Measurements from ENCODE around the gene HAVCR1.

The HAVCR1 gene

GRCh38 chr5:157086751-157087359, 27.9 kb upstream of the HAVCR1 start:
- ATAC-seq = no peak
- TF ChIP-seq BACH2 (CRISPR knock-in tag; IDR thresholded peaks at IDR 0.05; ENCODE audit: borderline replicate concordance) (no peak), CREB5 (CRISPR knock-in tag; IDR thresholded peaks at IDR 0.05; ENCODE audit: low read depth) (no peak), CSDC2 (CRISPR knock-in tag; IDR thresholded peaks at IDR 0.05) (no peak), ZNF70 (CRISPR knock-in tag; IDR thresholded peaks at IDR 0.05) (no peak), ZNF565 (CRISPR knock-in tag; conservative IDR thresholded peaks at IDR 0.05; ENCODE audit: low read depth) (no peak), RARB (CRISPR knock-in tag; IDR thresholded peaks at IDR 0.05) (no peak), ZNF8 (CRISPR knock-in tag; IDR thresholded peaks at IDR 0.05) (no peak), PATZ1 (CRISPR knock-in tag; IDR thresholded peaks at IDR 0.05; ENCODE audit: borderline replicate concordance) (no peak), ISL1 (CRISPR knock-in tag; IDR thresholded peaks at IDR 0.05) (no peak), POU6F1 (CRISPR knock-in tag; IDR thresholded peaks at IDR 0.05; ENCODE audit: borderline replicate concordance, low read depth) (no peak), ESRRG (CRISPR knock-in tag; IDR thresholded peaks at IDR 0.05) (no peak), CSRNP3 (CRISPR knock-in tag; IDR thresholded peaks at IDR 0.05) (no peak), ZFP30 (CRISPR knock-in tag; IDR thresholded peaks at IDR 0.05) (no peak), ARNTL (CRISPR knock-in tag; IDR thresholded peaks at IDR 0.05; ENCODE audit: borderline replicate concordance, low read depth) (no peak), TSHZ2 (CRISPR knock-in tag; IDR thresholded peaks at IDR 0.05) (no peak), PPARA (CRISPR knock-in tag; IDR thresholded peaks at IDR 0.05; ENCODE audit: borderline replicate concordance) (no peak)

- no peak for ATAC-seq
- TF ChIP-seq ZNF8 (CRISPR knock-in tag; IDR thresholded peaks at IDR 0.05) (no peak), SNAI2 (CRISPR knock-in tag; IDR thresholded peaks at IDR 0.05) (no peak)
Observed at GRCh38 chr5:157085930-157086329, 27.0 kb upstream of the HAVCR1 start.

- ATAC-seq = no peak
- TF ChIP-seq OSR1 (CRISPR knock-in tag; IDR thresholded peaks at IDR 0.05) = no peak
- no peak for TF ChIP-seq ZC3H10 (CRISPR knock-in tag; IDR thresholded peaks at IDR 0.05)
- TF ChIP-seq CSRNP3 (CRISPR knock-in tag; IDR thresholded peaks at IDR 0.05) = no peak
- no peak for TF ChIP-seq ZFP30 (CRISPR knock-in tag; IDR thresholded peaks at IDR 0.05)
- TF ChIP-seq GLIS3 (CRISPR knock-in tag; IDR thresholded peaks at IDR 0.05) = no peak
- TF ChIP-seq PATZ1 (CRISPR knock-in tag; IDR thresholded peaks at IDR 0.05; ENCODE audit: borderline replicate concordance) = no peak
- no peak for TF ChIP-seq ESRRG (CRISPR knock-in tag; IDR thresholded peaks at IDR 0.05)
- no peak for TF ChIP-seq PPARA (CRISPR knock-in tag; IDR thresholded peaks at IDR 0.05; ENCODE audit: borderline replicate concordance)
- no peak for TF ChIP-seq TSHZ2 (CRISPR knock-in tag; IDR thresholded peaks at IDR 0.05)
- TF ChIP-seq TOX (CRISPR knock-in tag; IDR thresholded peaks at IDR 0.05; ENCODE audit: borderline replicate concordance) = no peak
- TF ChIP-seq ARNTL (CRISPR knock-in tag; IDR thresholded peaks at IDR 0.05; ENCODE audit: borderline replicate concordance, low read depth) = no peak
- no peak for TF ChIP-seq CSDC2 (CRISPR knock-in tag; IDR thresholded peaks at IDR 0.05)
- no peak for TF ChIP-seq ZFP3 (CRISPR knock-in tag; IDR thresholded peaks at IDR 0.05)
- TF ChIP-seq ISL1 (CRISPR knock-in tag; IDR thresholded peaks at IDR 0.05) = no peak
Observed at GRCh38 chr5:157080286-157080685, 21.4 kb upstream of the HAVCR1 start.
